ENCODE measurements around the gene RUNX2.

RUNX2 gene

GRCh38 chr6:45633272-45633908, 305.3 kb downstream of the RUNX2 start:
- no peak for DNase-seq (ENCODE audit: low read depth)
- H3K4me3 ChIP-seq (ENCODE audit: low read depth, low read length) = no peak overlapping the region
- no peak for TF ChIP-seq CTCF (IDR thresholded peaks at IDR 0.05; ENCODE audit: low read depth, low read length)
- no peak for TF ChIP-seq MYC (IDR thresholded peaks at IDR 0.05; ENCODE audit: low read depth, low read length)
- no peak for TF ChIP-seq MAX (IDR thresholded peaks at IDR 0.05; ENCODE audit: low read depth, low read length)
- no peak for TF ChIP-seq POLR2A (IDR thresholded peaks at IDR 0.05; ENCODE audit: extremely low read depth, insufficient read length)

- no peak overlapping the region for H3K4me3 ChIP-seq (ENCODE audit: low read depth, low read length)
- no peak for DNase-seq (ENCODE audit: low read depth)
- TF ChIP-seq MAX (IDR thresholded peaks at IDR 0.05; ENCODE audit: low read depth, low read length) (no peak), MYC (IDR thresholded peaks at IDR 0.05; ENCODE audit: low read depth, low read length) (no peak), CTCF (IDR thresholded peaks at IDR 0.05; ENCODE audit: low read depth, low read length) (no peak), POLR2A (IDR thresholded peaks at IDR 0.05; ENCODE audit: extremely low read depth, insufficient read length) (no peak)
Measured at GRCh38 chr6:45634231-45634630, 306.1 kb downstream of the RUNX2 start.

- TF ChIP-seq POLR2A (IDR thresholded peaks at IDR 0.05; ENCODE audit: extremely low read depth, insufficient read length) (no peak), CTCF (IDR thresholded peaks at IDR 0.05; ENCODE audit: low read depth, low read length) (no peak), MYC (IDR thresholded peaks at IDR 0.05; ENCODE audit: low read depth, low read length) (no peak), MAX (IDR thresholded peaks at IDR 0.05; ENCODE audit: low read depth, low read length) (no peak)
- no peak for DNase-seq (ENCODE audit: low read depth)
Measured at GRCh38 chr6:45635284-45635867, 307.2 kb downstream of the RUNX2 start.

GRCh38 chr6:45637056-45637455, 308.9 kb downstream of the RUNX2 start:
- no peak for TF ChIP-seq MAX (IDR thresholded peaks at IDR 0.05; ENCODE audit: low read depth, low read length)
- no peak for DNase-seq (ENCODE audit: low read depth)
- no peak overlapping the region for H3K4me3 ChIP-seq (ENCODE audit: low read depth, low read length)

More at GRCh38 chr6:45635284-45635867, 307.2 kb downstream of the RUNX2 start:
- H3K4me3 ChIP-seq (ENCODE audit: low read depth, low read length) = no peak overlapping the region

GRCh38 chr6:45637611-45638257, 309.6 kb downstream of the RUNX2 start:
- DNase-seq (ENCODE audit: low read depth) = no peak
- no peak overlapping the region for H3K4me3 ChIP-seq (ENCODE audit: low read depth, low read length)
- TF ChIP-seq POLR2A (IDR thresholded peaks at IDR 0.05; ENCODE audit: extremely low read depth, insufficient read length) (no peak), CTCF (IDR thresholded peaks at IDR 0.05; ENCODE audit: low read depth, low read length) (no peak), MAX (IDR thresholded peaks at IDR 0.05; ENCODE audit: low read depth, low read length) (no peak), MYC (IDR thresholded peaks at IDR 0.05; ENCODE audit: low read depth, low read length) (no peak)

GRCh38 chr6:45640081-45640491, 312.0 kb downstream of the RUNX2 start:
- TF ChIP-seq MYC (IDR thresholded peaks at IDR 0.05; ENCODE audit: low read depth, low read length) (no peak), POLR2A (IDR thresholded peaks at IDR 0.05; ENCODE audit: extremely low read depth, insufficient read length) (no peak)
- no peak overlapping the region for H3K4me3 ChIP-seq (ENCODE audit: low read depth, low read length)
- no peak for DNase-seq (ENCODE audit: low read depth)

All from NB4 (cell line).